Stimulated activated CD4-positive, alpha-beta T cell treated with anti-CD3 and anti-CD28 coated beads, Interleukin-4, amount 100 ng/mL, for 24 hours (primary cell): ENCODE data around the gene TNRC6B.
"Not testable (repeated sequence)": the region's sequence is repeated elsewhere in the genome, so short reads cannot be mapped to it uniquely, and the experiment has no call there.

Experiments used
- DNase-seq: peaks from one replicate; pipeline ENCODE4 v3.0.0-alpha.2; 2020

TNRC6B gene

GRCh38 chr22:40290516-40290915, 112.8 kb downstream of the TNRC6B start:
- no peak for DNase-seq

DNA sequence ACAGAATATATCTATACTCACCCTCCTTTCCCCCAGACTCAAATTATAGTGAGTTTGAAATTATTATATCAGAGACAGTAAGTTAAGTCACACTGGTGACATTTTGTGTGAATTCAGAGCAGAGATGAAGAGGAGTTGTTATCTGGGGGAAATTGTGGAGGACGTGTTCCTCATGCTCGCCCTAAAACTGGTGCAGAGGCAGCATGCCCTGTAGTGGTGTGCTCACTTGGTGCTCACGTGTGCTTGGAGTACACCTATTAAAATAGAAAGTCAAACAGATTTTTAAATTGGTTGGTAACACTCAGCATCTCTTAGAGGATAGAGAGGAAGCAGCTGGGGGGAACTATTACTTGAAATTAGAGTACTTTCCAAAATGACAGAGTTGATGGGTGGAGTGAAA, 117.0 kb downstream of the TNRC6B start:
- DNase-seq, result no peak

DNA sequence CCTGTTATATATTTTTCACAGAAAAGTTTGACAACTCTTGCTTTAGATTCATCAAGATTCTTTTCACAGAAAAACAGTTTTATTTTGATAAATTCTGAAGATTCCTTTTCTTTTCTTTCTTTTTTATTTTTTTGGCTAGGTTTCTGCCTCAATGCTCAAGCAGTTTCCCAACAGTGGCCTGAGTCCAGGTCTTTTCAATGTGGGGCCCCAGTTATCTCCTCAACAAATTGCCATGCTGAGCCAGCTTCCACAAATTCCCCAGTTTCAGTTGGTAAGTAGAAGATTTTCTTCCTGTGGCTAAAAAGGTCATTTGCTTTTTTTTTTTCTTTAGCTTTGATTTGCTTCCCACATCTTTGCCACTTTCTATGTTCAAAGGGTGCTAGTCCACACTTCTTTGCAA, 122.6 kb downstream of the TNRC6B start:
- no peak for DNase-seq

GRCh38 chr22:40300884-40301672, 123.4 kb downstream of the TNRC6B start:
- DNase-seq, result no peak

DNA sequence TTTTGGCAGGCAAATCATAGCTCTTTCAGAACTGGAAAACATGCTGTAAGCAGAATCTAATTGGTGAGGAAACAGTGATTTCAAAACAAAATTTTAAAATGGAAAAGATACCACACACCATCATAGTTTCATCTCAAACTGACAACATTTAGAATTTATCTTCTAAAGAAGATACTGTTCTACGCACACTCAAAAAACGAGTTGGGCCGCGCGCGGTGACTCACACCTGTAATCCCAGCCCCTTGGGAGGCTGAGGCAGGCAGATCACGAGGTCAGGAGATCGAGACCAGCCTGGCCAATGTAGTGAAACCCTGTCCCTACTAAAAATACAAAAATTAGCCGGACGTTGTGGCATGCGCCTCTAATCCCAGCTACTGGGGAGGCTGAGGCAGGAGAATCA, 124.4 kb downstream of the TNRC6B start:
- no peak for DNase-seq

DNA sequence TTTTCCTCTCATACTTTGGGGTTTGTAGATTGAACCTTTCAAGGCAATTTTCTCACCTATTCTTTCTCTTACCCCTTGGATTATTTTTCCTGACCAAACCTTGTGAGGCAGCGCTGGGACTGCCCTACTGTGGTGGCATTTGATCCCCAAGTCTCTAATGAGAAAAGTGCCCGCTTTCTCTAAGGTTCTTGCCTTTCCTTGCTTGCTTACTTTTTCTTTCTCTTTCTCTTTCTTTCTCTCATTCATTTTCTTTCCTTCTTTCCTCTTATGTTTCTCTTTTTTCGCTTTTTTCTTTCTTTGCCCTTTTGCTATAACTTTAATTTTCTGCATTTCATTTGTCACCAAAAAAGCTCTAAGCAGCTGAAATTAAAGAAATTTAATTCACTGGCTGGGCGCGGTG, 127.9 kb downstream of the TNRC6B start:
- DNase-seq, result no peak

DNA sequence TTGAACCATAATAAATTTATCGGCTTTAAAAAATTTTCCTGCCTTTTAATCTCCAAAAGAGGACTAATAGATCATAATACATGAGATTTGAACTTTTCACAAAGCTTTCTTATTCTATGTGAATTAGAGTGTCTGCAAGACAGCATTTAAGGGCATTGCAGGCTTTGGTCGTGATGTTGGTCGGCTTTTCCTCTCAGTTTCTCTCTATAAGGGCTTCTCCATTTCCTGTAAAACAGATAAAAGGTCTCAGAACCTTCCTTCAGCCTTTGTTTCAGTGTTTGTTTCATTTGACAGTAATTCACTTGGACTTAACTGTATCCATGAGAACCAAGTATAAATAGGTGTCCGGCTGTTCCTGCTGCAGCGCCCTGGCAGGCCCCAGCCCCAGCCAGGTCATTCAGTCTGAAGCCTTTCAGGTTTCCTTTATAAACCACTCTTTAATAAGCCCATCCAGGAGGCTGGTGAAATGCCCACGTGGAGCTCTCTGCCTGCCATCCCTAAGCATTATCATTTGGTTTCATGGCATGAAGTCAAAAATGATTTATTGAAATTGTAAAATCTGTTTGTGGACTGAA, 131.4 kb downstream of the TNRC6B start:
- DNase-seq, result no peak

- DNase-seq, result no peak
These were observed 131.9 kb downstream of the TNRC6B start for GRCh38 chr22:40309631-40310030.

- no peak for DNase-seq
These were observed 132.5 kb downstream of the TNRC6B start for GRCh38 chr22:40310081-40310767.

DNA sequence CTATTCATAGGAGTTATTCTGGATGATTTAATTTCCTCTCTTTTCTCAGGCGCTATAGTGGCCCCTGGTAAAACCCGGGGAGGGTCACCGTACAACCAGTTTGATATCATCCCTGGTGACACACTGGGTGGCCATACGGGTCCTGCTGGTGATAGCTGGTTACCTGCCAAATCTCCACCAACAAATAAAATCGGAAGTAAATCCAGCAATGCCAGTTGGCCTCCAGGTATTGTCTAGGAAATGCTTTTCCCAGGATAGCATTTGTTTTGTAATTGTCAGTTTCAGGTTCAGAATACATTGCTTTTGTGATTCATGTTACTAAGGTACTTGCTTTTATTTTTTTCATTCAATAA, 133.0 kb downstream of the TNRC6B start:
- no peak for DNase-seq

- DNase-seq, result not testable (repeated sequence)
These were observed 133.9 kb downstream of the TNRC6B start for GRCh38 chr22:40311646-40312045.

- DNase-seq, result no peak
These were observed 134.3 kb downstream of the TNRC6B start for GRCh38 chr22:40312050-40312449.

DNA sequence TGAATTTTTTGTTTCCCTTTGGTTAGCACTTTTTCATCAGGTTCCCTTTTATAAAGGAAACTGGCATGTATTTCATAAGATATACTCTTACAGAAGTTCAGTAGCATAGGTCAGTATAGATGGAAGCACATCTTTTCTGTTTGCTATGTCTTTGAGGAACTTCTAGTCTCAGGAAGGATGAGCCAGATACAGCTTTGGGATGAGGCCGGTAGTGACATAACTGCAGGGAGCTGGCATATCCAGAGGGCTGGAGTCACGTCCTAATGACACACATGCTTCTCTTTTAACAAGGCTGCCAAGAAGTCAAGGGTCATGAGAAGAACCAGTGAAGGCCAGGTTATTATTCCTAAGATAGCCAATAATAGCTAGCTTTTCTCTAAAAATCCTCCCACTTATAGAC, 135.3 kb downstream of the TNRC6B start:
- DNase-seq, result no peak

GRCh38 chr22:40314041-40314440, 136.3 kb downstream of the TNRC6B start:
- DNase-seq, result no peak

DNA sequence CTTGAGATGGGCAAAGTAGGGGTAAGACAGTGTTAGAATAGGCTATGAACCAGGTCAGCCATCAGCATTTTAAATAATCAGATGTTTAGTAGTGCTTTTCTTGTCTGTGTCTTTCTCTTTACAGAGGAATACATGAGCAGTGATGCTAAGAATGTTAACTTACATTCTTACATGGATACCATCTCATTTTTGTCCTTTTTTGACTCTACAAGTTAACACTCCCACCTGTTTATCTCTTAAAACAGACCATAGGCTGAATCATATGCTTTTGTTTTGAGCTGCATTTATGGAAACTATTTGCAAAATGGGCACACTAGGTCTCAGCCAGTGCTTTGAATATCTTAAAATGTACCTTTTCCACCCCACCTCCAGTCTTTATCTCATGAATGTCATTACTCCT, 143.0 kb downstream of the TNRC6B start:
- no peak for DNase-seq

DNA sequence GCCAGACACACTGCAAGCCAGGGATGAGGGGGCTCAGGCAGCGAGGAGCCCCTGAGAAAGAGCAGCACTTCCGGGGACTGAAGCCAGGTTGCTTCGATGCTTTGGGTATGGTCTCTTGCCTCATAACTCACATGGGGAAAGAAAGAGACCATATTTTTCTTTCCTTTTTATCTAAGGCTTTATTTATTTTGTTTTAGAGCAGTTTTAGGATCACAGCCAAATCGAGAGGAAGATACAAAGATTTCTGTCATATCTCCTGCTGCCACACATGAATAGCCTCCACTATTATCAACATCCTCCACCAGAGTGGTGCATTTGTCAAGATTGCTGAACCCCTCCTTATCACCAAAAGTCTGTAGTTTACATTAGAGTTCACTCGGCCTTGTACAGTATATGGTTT, 144.3 kb downstream of the TNRC6B start:
- no peak for DNase-seq

GRCh38 chr22:40322818-40323447, 145.2 kb downstream of the TNRC6B start:
- DNase-seq, result no peak

GRCh38 chr22:40323681-40324171, 146.0 kb downstream of the TNRC6B start:
- no peak for DNase-seq

GRCh38 chr22:40324468-40325305, 147.0 kb downstream of the TNRC6B start:
- DNase-seq, result peak; percentile 37

- DNase-seq, result peak; percentile 77
These were observed 147.6 kb downstream of the TNRC6B start for GRCh38 chr22:40325315-40325714.

DNA sequence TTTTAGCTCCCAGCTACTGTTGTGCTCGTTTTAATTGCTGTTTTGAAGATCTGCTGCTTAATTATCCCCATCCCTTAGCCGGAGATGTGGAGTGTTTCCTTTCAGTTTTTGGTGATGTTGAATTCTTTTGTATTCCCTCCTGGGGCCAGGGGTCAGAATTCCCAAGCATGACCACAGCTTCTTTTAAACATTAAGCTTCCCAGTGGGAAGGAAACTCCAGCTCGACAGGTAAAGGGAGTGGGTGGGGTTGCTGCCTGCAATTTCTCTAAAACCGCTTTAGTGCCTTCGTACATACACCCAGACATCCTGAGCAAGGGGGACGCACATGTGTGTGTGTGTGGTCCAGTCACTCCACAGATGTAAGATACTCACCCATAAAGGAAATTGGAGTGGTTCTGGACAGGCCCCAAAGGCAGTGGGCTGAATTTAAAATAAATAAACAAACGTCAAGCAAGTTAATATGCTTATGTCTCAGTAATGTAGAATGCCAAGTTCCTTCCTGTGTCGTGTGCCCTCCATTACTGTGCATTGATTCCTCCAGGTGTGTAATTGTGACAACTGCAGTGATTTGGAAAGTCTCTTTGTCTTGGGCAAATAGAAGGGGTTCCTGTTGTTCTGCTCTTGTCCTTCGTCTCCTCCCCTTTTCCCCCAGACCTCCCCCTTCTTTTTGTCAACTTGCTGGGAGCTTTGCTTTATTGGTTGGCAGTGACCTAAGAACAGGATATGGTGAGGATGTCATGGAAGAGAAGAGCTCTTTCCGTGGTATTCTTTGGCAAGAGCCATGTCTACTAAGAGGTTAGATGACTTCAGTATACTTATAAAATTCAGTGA, 149.4 kb downstream of the TNRC6B start:
- no peak for DNase-seq
